Neural progenitor cell (in vitro differentiated cells): ENCODE data around the gene HRH2.

Experiments
- EZH2 ChIP-seq: fragments of 200-600 bp; sonication (generic); IDR thresholded peaks from 2 replicates; pipeline ENCODE4 v1.6.1; 2017; ENCODE audit warnings: antibody characterized with exemption, mild to moderate bottlenecking, moderate library complexity
- EZH2phosphoT487 ChIP-seq: fragments of 200-600 bp; sonication (generic); IDR thresholded peaks from 2 replicates; pipeline ENCODE4 v1.6.1; 2017; ENCODE audit warnings: antibody characterized with exemption
- TF ChIP-seq, protein P1 (sequence below): fragments of 200-600 bp; sonication (generic); IDR thresholded peaks from 2 replicates; pipeline ENCODE4 v1.5.1; 2017; ENCODE audit warnings: antibody characterized with exemption, mild to moderate bottlenecking

DNA sequence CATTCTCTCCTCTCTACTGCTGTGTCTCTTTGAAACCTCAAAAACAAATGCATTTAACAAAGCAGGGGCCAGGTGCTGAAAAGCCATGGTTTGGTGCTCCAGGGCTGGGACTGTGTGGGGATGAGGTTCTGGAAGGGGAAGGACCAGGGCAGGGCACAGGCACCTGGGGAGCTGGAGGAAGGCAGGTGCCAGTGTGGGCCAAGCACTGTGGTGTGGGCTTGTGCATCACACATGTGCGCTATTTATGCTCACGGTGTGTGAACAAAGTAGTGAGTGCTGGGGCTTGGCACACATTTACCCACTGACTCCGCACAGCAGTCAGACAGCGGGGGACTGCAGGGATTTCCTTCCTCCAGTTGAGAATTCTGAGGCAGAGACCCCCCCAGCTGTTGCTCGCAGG, 10.1 kb downstream of the HRH2 start:
- TF ChIP-seq, protein P1, sequence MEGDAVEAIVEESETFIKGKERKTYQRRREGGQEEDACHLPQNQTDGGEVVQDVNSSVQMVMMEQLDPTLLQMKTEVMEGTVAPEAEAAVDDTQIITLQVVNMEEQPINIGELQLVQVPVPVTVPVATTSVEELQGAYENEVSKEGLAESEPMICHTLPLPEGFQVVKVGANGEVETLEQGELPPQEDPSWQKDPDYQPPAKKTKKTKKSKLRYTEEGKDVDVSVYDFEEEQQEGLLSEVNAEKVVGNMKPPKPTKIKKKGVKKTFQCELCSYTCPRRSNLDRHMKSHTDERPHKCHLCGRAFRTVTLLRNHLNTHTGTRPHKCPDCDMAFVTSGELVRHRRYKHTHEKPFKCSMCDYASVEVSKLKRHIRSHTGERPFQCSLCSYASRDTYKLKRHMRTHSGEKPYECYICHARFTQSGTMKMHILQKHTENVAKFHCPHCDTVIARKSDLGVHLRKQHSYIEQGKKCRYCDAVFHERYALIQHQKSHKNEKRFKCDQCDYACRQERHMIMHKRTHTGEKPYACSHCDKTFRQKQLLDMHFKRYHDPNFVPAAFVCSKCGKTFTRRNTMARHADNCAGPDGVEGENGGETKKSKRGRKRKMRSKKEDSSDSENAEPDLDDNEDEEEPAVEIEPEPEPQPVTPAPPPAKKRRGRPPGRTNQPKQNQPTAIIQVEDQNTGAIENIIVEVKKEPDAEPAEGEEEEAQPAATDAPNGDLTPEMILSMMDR, result no peak
- no peak for TF ChIP-seq EZH2
- no peak for TF ChIP-seq EZH2phosphoT487
